ENCODE results near the gene ANK2. TPM values are rescaled to one million over a fixed set of nuclear protein-coding genes. Genes with fewer than 3 reads are reported as not detected.

Gene ANK2
- total RNA-seq, 6 experiments from 2014 or later = 1.4 to 9.0 (median 2.3) TPM

DNA sequence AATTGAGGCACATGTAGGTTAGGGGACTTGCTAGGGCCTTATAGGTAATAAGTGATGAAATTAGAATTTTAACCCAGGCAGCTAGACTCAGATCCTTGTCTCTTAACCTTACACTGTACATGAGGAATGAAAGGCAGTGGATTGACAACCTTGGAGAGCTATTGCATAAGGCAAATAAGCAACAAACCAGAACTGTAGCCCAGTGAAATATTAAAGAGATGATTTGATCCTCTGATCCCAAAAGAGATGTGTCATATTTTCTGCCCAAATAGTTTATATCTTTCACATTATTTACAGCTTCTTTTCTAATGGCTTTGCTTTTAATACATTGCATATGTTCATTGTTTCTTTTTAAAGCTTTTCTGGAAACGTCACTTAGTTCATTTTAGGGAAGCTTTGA is 252.6 kb downstream of the ANK2 start:
- DNase-seq = no peak
- Mint-ChIP-seq H3K27ac (no peak overlapping the region), H3K4me1 (ENCODE audit: low read depth) (no peaks in the 10 kb centered on the region), H3K4me3 (no peak overlapping the region), H3K36me3 (ENCODE audit: low read depth) (no peaks in the 10 kb centered on the region), H3K27me3 (ENCODE audit: insufficient read depth) (no peaks in the 10 kb centered on the region), H3K9me3 (no peaks in the 10 kb centered on the region)
- TF ChIP-seq CTCF (IDR thresholded peaks at IDR 0.05) = no peak

DNA sequence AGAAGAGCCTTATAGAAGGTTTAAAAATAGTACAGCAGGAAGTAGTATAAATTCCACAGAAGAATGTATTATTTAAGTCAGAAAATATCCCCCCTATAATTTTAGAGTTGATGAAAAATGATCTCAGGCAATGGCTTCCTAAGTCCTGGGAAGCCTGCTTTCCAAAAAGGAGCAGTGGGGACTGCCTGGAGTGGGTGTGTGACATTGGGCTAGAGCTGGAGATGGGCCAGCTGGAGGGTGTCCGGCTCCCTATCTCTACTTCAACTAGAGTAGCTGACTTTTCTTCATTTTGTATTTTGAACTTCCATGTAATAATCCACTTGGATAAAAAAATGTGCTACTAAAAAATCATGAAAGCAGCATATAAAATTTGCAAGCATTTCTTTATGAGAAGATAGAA is 253.9 kb downstream of the ANK2 start:
- Mint-ChIP-seq H3K36me3 (ENCODE audit: low read depth) (no peaks in the 10 kb centered on the region), H3K27me3 (ENCODE audit: insufficient read depth) (no peaks in the 10 kb centered on the region; the same call in 1 of the 2 replicates), H3K27ac (no peak overlapping the region), H3K4me1 (ENCODE audit: low read depth) (no peaks in the 10 kb centered on the region), H3K9me3 (no peaks in the 10 kb centered on the region), H3K4me3 (no peak overlapping the region)
- DNase-seq = no peak
- no peak for TF ChIP-seq CTCF (IDR thresholded peaks at IDR 0.05)

DNA sequence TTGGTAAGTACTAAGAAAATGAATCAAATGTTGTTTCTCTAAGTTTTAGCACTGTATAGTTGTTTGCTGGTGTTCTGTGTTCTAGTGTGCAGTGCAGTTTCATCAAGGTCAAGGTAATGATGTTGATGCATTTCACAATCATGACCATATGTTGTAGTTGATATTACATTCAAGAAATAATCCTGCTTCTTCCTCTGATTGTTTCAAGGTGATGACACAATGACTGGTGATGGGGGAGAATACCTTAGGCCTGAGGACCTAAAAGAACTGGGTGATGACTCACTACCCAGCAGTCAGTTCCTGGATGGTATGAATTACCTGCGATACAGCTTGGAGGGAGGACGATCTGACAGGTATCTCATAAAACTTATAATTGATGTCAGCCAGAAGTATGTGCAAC is 261.6 kb downstream of the ANK2 start:
- Mint-ChIP-seq H3K27me3 (ENCODE audit: insufficient read depth) (no peaks in the 10 kb centered on the region; the same call in 1 of the 2 replicates), H3K9me3 (no peaks in the 10 kb centered on the region), H3K4me1 (ENCODE audit: low read depth) (no peaks in the 10 kb centered on the region), H3K27ac (no peak overlapping the region), H3K4me3 (no peak overlapping the region), H3K36me3 (ENCODE audit: low read depth) (no peaks in the 10 kb centered on the region)
- DNase-seq = no peak
- no peak for TF ChIP-seq CTCF (IDR thresholded peaks at IDR 0.05)

- no peak for TF ChIP-seq CTCF (IDR thresholded peaks at IDR 0.05)
- Mint-ChIP-seq H3K36me3 (ENCODE audit: low read depth) (no peaks in the 10 kb centered on the region), H3K27ac (no peak overlapping the region), H3K27me3 (ENCODE audit: insufficient read depth) (no peaks in the 10 kb centered on the region; the same call in 1 of the 2 replicates), H3K4me3 (no peak overlapping the region), H3K4me1 (ENCODE audit: low read depth) (no peaks in the 10 kb centered on the region), H3K9me3 (no peaks in the 10 kb centered on the region)
- no peak for DNase-seq
These were observed 263.1 kb downstream of the ANK2 start for GRCh38 chr4:113312529-113312928.

DNA sequence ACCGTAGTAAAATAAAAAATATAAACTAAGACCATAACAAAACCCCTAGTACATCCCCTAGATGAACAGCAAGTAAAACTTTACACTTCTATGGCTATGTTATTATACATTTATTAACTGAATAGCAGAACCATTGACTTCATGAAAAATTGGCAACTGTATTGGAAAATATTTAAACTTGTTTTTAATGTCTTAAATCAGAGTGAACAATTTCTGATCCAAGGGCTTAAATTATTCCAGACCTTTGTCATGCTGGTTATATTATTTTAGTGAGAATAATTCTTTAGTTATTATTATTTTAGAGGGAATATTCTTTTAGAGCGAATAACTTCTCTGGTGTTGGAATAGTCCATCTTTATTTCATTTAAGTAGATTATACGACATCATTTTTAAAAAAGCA is 265.0 kb downstream of the ANK2 start:
- TF ChIP-seq CTCF (IDR thresholded peaks at IDR 0.05) = no peak
- H3K27ac Mint-ChIP-seq = no peak overlapping the region
- H3K4me3 Mint-ChIP-seq = no peak overlapping the region
- H3K27me3 Mint-ChIP-seq (ENCODE audit: insufficient read depth) = no peaks in the 10 kb centered on the region
- no peaks in the 10 kb centered on the region for H3K9me3 Mint-ChIP-seq
- H3K36me3 Mint-ChIP-seq (ENCODE audit: low read depth) = no peaks in the 10 kb centered on the region
- no peaks in the 10 kb centered on the region for H3K4me1 Mint-ChIP-seq (ENCODE audit: low read depth)
- no peak for DNase-seq

DNA sequence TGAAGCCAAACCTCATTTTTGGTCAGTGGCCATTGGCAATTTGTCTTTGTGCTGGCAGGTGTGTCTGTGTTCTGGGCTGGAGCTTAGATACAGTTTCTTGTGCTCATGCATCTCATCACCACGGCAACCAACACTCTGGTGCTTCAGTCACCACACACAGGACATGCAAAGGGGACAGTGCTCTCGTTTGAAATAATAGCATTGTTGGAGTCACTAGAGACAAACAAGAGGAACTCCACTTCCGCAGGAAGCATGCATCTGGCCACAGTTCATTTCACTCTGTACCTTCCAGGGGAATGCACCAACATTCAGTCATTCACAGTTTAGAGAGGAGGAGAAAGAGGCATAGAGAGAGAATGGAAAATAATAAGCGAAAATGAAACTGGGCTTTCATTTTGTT is 267.4 kb downstream of the ANK2 start:
- TF ChIP-seq CTCF (IDR thresholded peaks at IDR 0.05) = no peak
- Mint-ChIP-seq H3K27ac (no peak overlapping the region), H3K27me3 (ENCODE audit: insufficient read depth) (no peaks in the 10 kb centered on the region), H3K36me3 (ENCODE audit: low read depth) (no peaks in the 10 kb centered on the region), H3K9me3 (no peaks in the 10 kb centered on the region), H3K4me1 (ENCODE audit: low read depth) (no peaks in the 10 kb centered on the region), H3K4me3 (no peak overlapping the region)
- DNase-seq = no peak
